HepG2 (cell line): ENCODE data around the gene SMDT1. TPM values are rescaled to one million over a fixed set of nuclear protein-coding genes. Genes with fewer than 3 reads are reported as not detected.
A peak's percentile ranks its signal among the peaks of the same experiment; 100 is the strongest.

Experiments
- AKAP8 ChIP-seq: sonication (generic); formaldehyde crosslinking; IDR thresholded peaks from 2 replicates; pipeline ENCODE4 v1.5.1; 2020; ENCODE audit warnings: mild to moderate bottlenecking, missing genetic modification reagents
- ARHGAP35 ChIP-seq: sonication (generic); formaldehyde crosslinking; IDR thresholded peaks from 2 replicates; pipeline ENCODE4 v1.9.0; 2022; ENCODE audit warnings: mild to moderate bottlenecking, inconsistent platforms, moderate library complexity, missing genetic modification reagents, borderline replicate concordance
- ATF3 ChIP-seq: sonication (generic); formaldehyde crosslinking; IDR thresholded peaks from 2 replicates; pipeline ENCODE4 v1.4.0; 2020; ENCODE audit warnings: missing genetic modification reagents
- CREM ChIP-seq, 2 experiments: sonication (generic) in 1 of 2; formaldehyde crosslinking in 1 of 2; IDR thresholded peaks; 2 replicates each; pipeline versions ENCODE4 v1.4.0 to v1.6.1; 2016 to 2020; ENCODE audit warnings: antibody characterized with exemption in 1 of 2, mild to moderate bottlenecking in 1 of 2, missing genetic modification reagents in 1 of 2
- HMG20A ChIP-seq: IDR thresholded peaks from 2 replicates; pipeline ENCODE4 v1.6.1; 2016; ENCODE audit warnings: borderline replicate concordance
- IKZF1 ChIP-seq: fragments of 450-650 bp; IDR thresholded peaks from 2 replicates; pipeline ENCODE4 v1.7.1; 2016
- KDM1A ChIP-seq: IDR thresholded peaks from 2 replicates; pipeline ENCODE4 v1.6.1; 2016; ENCODE audit warnings: missing compliant biosample characterization
- MYNN ChIP-seq: sonication (generic); formaldehyde crosslinking; IDR thresholded peaks from 2 replicates; pipeline ENCODE4 v1.4.0; 2020; ENCODE audit warnings: mild to moderate bottlenecking, low read depth, missing genetic modification reagents
- NCOR1 ChIP-seq: fragments of 200-600 bp; sonication (generic); IDR thresholded peaks from 2 replicates; pipeline ENCODE4 v1.7.0; 2017; ENCODE audit warnings: antibody characterized with exemption, low read length, borderline replicate concordance
- PCBP1 ChIP-seq: fragments of 200-400 bp; formaldehyde crosslinking; IDR thresholded peaks from 2 replicates; pipeline ENCODE4 v1.6.1; 2017; ENCODE audit warnings: mild to moderate bottlenecking, low read depth, low read length, borderline replicate concordance
- RAD51 ChIP-seq: fragments of 450-650 bp; IDR thresholded peaks from 2 replicates; pipeline ENCODE4 v1.6.1; 2016; ENCODE audit warnings: borderline replicate concordance
- SNAPC4 ChIP-seq: sonication (generic); formaldehyde crosslinking; IDR thresholded peaks from 2 replicates; pipeline ENCODE4 v1.4.0; 2020; ENCODE audit warnings: mild to moderate bottlenecking, missing genetic modification reagents
- UBTF ChIP-seq: sonication (generic); formaldehyde crosslinking; IDR thresholded peaks from 2 replicates; pipeline ENCODE4 v1.4.0; 2020; ENCODE audit warnings: mild to moderate bottlenecking, missing genetic modification reagents
- ZFP36 ChIP-seq: fragments of 150-350 bp; IDR thresholded peaks from 2 replicates; pipeline ENCODE4 v1.6.1; 2018; ENCODE audit warnings: borderline replicate concordance, low read length, low read depth; ENCODE audit not compliant: partially characterized antibody
- ZNF577 ChIP-seq: sonication (generic); formaldehyde crosslinking; IDR thresholded peaks from 2 replicates; pipeline ENCODE4 v1.4.0; 2020; ENCODE audit warnings: mild to moderate bottlenecking, low read depth, missing genetic modification reagents, borderline replicate concordance
- ZNF746 ChIP-seq: sonication (generic); formaldehyde crosslinking; IDR thresholded peaks from 2 replicates; pipeline ENCODE4 v1.8.0; 2022; ENCODE audit warnings: mild to moderate bottlenecking, missing genetic modification reagents
- ZSCAN22 ChIP-seq: sonication (generic); formaldehyde crosslinking; IDR thresholded peaks from 2 replicates; pipeline ENCODE4 v1.4.0; 2020; ENCODE audit warnings: mild to moderate bottlenecking, missing genetic modification reagents
- ZSCAN25 ChIP-seq: sonication (generic); formaldehyde crosslinking; IDR thresholded peaks from 2 replicates; pipeline ENCODE4 v1.8.0; 2022; ENCODE audit warnings: mild to moderate bottlenecking, missing genetic modification reagents
- polyA plus RNA-seq, 8 experiments: library from polyadenylated mRNA; depleted of rRNA in 3 of 8; stranded (reverse) in 7 of 8; unstranded in 1 of 8; fragments of >200 nt; fragmentation: Illumina TruSeq in 4 of 8; extraction: Trizol in 4 of 8; gene quantifications; 2 replicates each; pipeline versions ENCODE4 v1.2.1 to v1.2.3, GENCODE V29; 2011 to 2016; ENCODE audit warnings: low read depth in 4 of 8, missing spikeins in 1 of 8, mixed read lengths in 1 of 8; ENCODE audit not compliant: insufficient read depth in 1 of 8
- total RNA-seq, 5 experiments: library from RNA; depleted of rRNA; stranded (reverse); fragments of >200 nt; fragmentation: Illumina TruSeq; extraction: Trizol; gene quantifications; 2 replicates each; pipeline ENCODE4 v1.2.3, GENCODE V29; 2016; ENCODE audit warnings: low read depth in 1 of 5
- TF ChIP-seq, protein P1 (sequence below): sonication (generic); formaldehyde crosslinking; IDR thresholded peaks from 2 replicates; pipeline ENCODE4 v1.4.0; 2020; ENCODE audit warnings: mild to moderate bottlenecking, missing genetic modification reagents

The SMDT1 gene
- total and polyA plus RNA-seq, 2 of the 13 experiments (the other 11 are each of a cell fraction or from before 2014, with no cell fraction given), result 8.3 to 26.6 TPM

DNA sequence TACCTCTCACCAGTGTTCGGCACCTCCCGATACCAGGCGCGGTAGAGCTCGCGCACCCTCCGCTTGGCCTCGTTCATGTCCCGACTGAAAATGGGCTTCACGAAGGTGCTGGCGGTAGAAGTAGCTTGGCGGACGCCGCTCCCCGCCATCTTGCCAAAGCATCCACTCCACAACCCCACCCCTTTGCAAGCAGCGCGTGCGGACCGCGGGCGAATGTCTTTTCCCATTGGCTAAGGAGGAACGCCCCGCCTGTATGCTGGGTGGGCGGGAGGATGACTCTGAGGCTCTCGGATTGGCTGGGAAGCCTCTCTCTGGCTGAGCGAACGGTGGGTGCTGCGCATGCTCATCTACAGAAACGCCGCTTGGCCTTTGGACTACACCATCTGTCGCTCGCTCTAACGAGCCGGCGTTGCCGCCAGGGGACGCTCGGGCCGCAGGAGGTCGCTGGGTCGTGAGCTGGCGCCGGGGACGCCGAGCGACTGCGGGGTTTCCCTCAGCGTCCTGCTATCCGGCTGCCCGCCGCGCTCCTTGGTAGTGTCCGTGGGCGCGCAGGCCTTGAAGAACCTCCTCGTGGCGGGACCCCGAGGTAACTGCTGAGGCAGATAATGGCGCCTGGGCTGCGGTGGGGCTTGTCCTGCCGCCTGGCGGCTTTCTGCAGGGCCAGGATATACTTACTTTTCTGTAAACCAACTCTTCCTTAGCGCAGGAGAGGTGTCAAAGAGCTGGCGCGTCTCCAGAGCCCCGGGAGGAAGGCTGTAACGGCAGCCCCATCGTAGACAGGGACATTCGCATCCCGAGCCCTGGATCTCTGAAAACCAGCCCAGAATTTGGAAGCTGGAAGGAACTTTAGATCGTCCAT lies 11.3 kb downstream of the SMDT1 start, which contains the start of gene NDUFA6 (continued):
- peak; percentile 78; the same call in 1 of the 2 replicates for TF ChIP-seq SNAPC4 (CRISPR knock-in tag)
- no peak for TF ChIP-seq MYNN (CRISPR knock-in tag)
- TF ChIP-seq ZSCAN25 (CRISPR knock-in tag), result peak; percentile 42; the same call in 1 of the 2 replicates
- 0 out of 2 replicates have a peak, but pooled peaks have one; percentile 31 for TF ChIP-seq ARHGAP35
- TF ChIP-seq PCBP1, result no peak; the same call in 1 of the 2 replicates
- TF ChIP-seq UBTF (CRISPR knock-in tag), result peak; percentile 97
- TF ChIP-seq KDM1A (CRISPR knock-in tag), result no peak
- no peak for TF ChIP-seq ZFP36
- 0 out of 2 replicates have a peak, but pooled peaks have one; percentile 1 for TF ChIP-seq ATF3 (CRISPR knock-in tag)
- no peak; the same call in 1 of the 2 replicates for TF ChIP-seq ZNF746 (CRISPR knock-in tag)
- TF ChIP-seq HMG20A (CRISPR knock-in tag), result no peak
- no peak for TF ChIP-seq IKZF1
- no peak for TF ChIP-seq ZNF577 (CRISPR knock-in tag)
- TF ChIP-seq, protein P1, sequence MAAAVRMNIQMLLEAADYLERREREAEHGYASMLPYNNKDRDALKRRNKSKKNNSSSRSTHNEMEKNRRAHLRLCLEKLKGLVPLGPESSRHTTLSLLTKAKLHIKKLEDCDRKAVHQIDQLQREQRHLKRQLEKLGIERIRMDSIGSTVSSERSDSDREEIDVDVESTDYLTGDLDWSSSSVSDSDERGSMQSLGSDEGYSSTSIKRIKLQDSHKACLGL (CRISPR knock-in tag), result peak; percentile 48; the same call in 1 of the 2 replicates
- peak; percentile 57; the same call in 1 of the 2 replicates for TF ChIP-seq AKAP8 (CRISPR knock-in tag)
- TF ChIP-seq CREM (IDR thresholded peaks at IDR 0.05), result 0 out of 2 replicates have a peak, but pooled peaks have one; percentile 37
- TF ChIP-seq CREM (CRISPR knock-in tag; IDR thresholded peaks at IDR 0.05), result no peak
- no peak; the same call in 1 of the 2 replicates for TF ChIP-seq ZSCAN22 (CRISPR knock-in tag)
- peak; percentile 12; the same call in 1 of the 2 replicates for TF ChIP-seq NCOR1
- no peak for TF ChIP-seq RAD51
